Heart left ventricle (tissue), 16 donors: ENCODE data around the gene DAGLA. TPM values are rescaled to one million over a fixed set of nuclear protein-coding genes. Genes with fewer than 3 reads are reported as not detected.

Experiments used
- ATAC-seq, 4 donors: fragments of 200-7000 bp; cut with Tn5 transposase; one replicate each; pipeline ENCODE4 v1.9.1; 2020 to 2022; ENCODE audit warnings: moderate library complexity in 4 of 4, mild to moderate bottlenecking in 3 of 4, moderate number of reproducible peaks in 1 of 4
- DNase-seq, 5 donors: peaks; one replicate each; pipeline ENCODE4 v3.0.0-alpha.2; 2020
- H3K27ac ChIP-seq, 12 donors: fragments of 200-600 bp; sonication (generic) in 4 of 12; one replicate each; pipeline versions ENCODE4 v1.5.0 to v1.8.0; 2016 to 2022; ENCODE audit warnings: mild to moderate bottlenecking in 2 of 12
- H3K27me3 ChIP-seq, 9 donors: fragments of 200-600 bp; sonication (generic) in 2 of 9; one replicate each; pipeline versions ENCODE4 v1.5.1 to v1.8.0; 2016 to 2022; ENCODE audit warnings: mild to moderate bottlenecking in 3 of 9
- H3K36me3 ChIP-seq, 9 donors: fragments of 200-600 bp; sonication (generic) in 2 of 9; one replicate each; pipeline versions ENCODE4 v1.5.0 to v1.8.0; 2018 to 2022; ENCODE audit warnings: mild to moderate bottlenecking in 2 of 9
- H3K4me1 ChIP-seq, 12 donors: fragments of 200-600 bp; sonication (generic) in 4 of 12; one replicate each; pipeline versions ENCODE4 v1.5.0 to v1.8.0; 2016 to 2022; ENCODE audit warnings: mild to moderate bottlenecking in 3 of 12
- H3K4me3 ChIP-seq, 12 donors: fragments of 200-600 bp; sonication (generic) in 4 of 12; one replicate each; pipeline versions ENCODE4 v1.5.0 to v1.8.0; 2017 to 2022; ENCODE audit warnings: mild to moderate bottlenecking in 9 of 12, moderate library complexity in 4 of 12
- H3K9me3 ChIP-seq, 12 donors: fragments of 200-600 bp; sonication (generic) in 4 of 12; one replicate each; pipeline versions ENCODE4 v1.5.0 to v1.8.0; 2016 to 2022; ENCODE audit warnings: mild to moderate bottlenecking in 1 of 12
- CTCF ChIP-seq, 12 donors: fragments of 200-600 bp; sonication (generic) in 4 of 12; IDR thresholded peaks; one replicate each; pipeline versions ENCODE4 v1.5.0 to v1.8.0; 2018 to 2022; ENCODE audit warnings: antibody characterized with exemption in 12 of 12, mild to moderate bottlenecking in 5 of 12
- POLR2A ChIP-seq, 2 donors: fragments of 450-650 bp; IDR thresholded peaks; one replicate each; pipeline ENCODE4 v1.6.1; 2017; ENCODE audit warnings: antibody characterized with exemption in 2 of 2, mild to moderate bottlenecking in 2 of 2, moderate library complexity in 2 of 2
- WGBS, 4 donors: extraction: QIAGEN DNeasy Blood & Tissue Kit in 2 of 4; methylation state at CpG; one replicate each; pipeline versions ENCODE4 v1.1.5 to v1.1.7; 2013 to 2018; 5-methylcytosine and 5-hydroxymethylcytosine counted together
- intact Hi-C, 10 donors: fragments of 100-400 bp; cut with DNase I; formaldehyde crosslinking; loops; one replicate each; pipeline versions ENCODE4 v1.11.1 to v1.14.2; 2022
- polyA plus RNA-seq, 2 donors: library from polyadenylated mRNA; stranded (reverse); fragments of 200-250 nt; gene quantifications; one replicate each; pipeline ENCODE4 v1.2.3, GENCODE V29; 2013
- total RNA-seq, 9 donors: library from RNA; depleted of rRNA in 2 of 9; stranded (reverse); fragments of >200 nt in 2 of 9; fragmentation: NEBNext Ultra II Directional in 3 of 9; extraction: Animal tissue kit (Norgen Biotek cat#: 25700) in 3 of 9; gene quantifications; one replicate each; pipeline versions ENCODE4 v1.1.0 to v1.2.4, GENCODE V29; 2016 to 2023
- donor health status: ischemic (EF 13 %, LVEDD 7.1; RV severe dilation, severe dysfunction).
- donor health status: healthy with polysubstance abuse.
- donor health status: DM: no; HTN: yes; CAD: no.
- donor health status: DM: no; HTN: no; CAD: no.
- donor health status: ischemic (EF 25% LVEDD 6.9; RV normal size, moderate dysfunction).
- donor health status: ischemic (EF 25% LVEDD 5.7; RV mildly dilated, moderate dysfunction).
- donor health status: healthy.
- donor health status: DM: yes; HTN: yes; CAD: no.
- donor health status: ischemic (EF 35%, LVEDD 5.7; RV mildly dilated, moderate dysfunction).
- donor health status: nonischemic (EF 11% LVEDD 7.7; RV severe dilation, severe dysfunction).
- donor health status: DM: yes; HTN: yes; CAD: no.
- donor health status: PGD.
- donor health status: ischemic (EF 29% LVEDD 5.4; RV normal size, mild dysfunction).
- donor health status: nonischemic (EF 23%, LVEDD 6.1; RV moderate dilation, normal function).

Gene DAGLA
- total and polyA plus RNA-seq, 11 donors: 2.2 to 5.6 (median 3.3) TPM

DNA sequence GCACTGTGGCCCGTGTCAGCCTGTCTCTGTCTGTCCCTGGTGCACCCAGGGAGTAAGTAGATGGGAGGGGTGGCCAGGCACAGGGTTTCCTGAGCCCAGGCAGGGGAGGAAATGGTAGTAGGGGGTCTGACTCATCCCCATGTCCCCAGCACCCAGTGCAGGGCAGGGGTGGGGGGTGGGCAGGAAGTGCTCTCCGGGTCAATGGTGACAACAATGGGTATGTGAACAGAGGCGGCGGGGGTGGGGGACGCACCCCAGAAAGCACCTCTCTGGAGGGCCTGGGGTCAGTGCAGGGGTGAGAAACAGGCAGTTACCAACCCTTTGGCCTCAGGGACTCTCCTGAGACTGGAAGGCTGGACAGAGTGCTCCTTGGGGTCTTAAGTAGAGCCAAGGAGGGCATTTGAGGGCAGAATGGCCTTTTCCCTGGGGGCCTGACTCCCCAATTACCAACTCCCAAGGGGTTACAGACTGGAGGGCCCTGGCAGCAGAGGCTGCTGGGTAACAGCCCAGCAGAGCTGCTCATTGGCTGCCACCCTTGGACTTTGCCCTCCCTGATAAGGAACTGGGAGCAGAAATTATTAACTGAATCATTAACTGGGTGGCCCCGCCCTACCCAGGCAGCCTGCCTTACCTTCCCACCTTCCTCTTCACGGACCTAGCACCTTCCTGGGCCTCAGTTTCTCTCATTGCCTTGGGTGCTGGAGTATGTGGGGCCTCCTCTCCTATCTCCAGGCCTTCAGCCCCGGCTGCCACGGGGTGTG lies 76.4 kb downstream of the DAGLA start:
- H3K36me3 ChIP-seq: no peaks in the 10 kb centered on the region
- H3K9me3 ChIP-seq: no peaks in the 10 kb centered on the region
- ATAC-seq (no peak), DNase-seq (no peak)
- peaks cover 0 to 10% (median 2%) of the 10 kb centered on the region in 9 donors for H3K27me3 ChIP-seq
- H3K27ac ChIP-seq: no peak overlapping the region
- no peak for TF ChIP-seq POLR2A (IDR thresholded peaks at IDR 0.05)
- no peak for TF ChIP-seq CTCF (IDR thresholded peaks at IDR 0.05)
- no peak overlapping the region for H3K4me3 ChIP-seq
- intact Hi-C loops: no loop called here
- peaks cover 0 to 17% (median 2%) of the 10 kb centered on the region in 12 donors for H3K4me1 ChIP-seq
- 73 to 78% (median 76%) methylated on average over 7 to 9 of the region's 9 CpGs for WGBS, 4 donors

GRCh38 chr11:61757213-61757862 lies 77.1 kb downstream of the DAGLA start:
- H3K4me3 ChIP-seq: no peak overlapping the region
- 91 to 94% (median 93%) methylated on average over 15 of the region's 15 CpGs for WGBS, 4 donors
- ATAC-seq (no peak), DNase-seq (no peak)
- intact Hi-C loops: no loop called here
- no peak overlapping the region for H3K27ac ChIP-seq
- H3K9me3 ChIP-seq: no peaks in the 10 kb centered on the region
- TF ChIP-seq CTCF (IDR thresholded peaks at IDR 0.05) (no peak), POLR2A (IDR thresholded peaks at IDR 0.05) (no peak)
- no peaks in the 10 kb centered on the region for H3K36me3 ChIP-seq
- H3K4me1 ChIP-seq: peaks cover 0 to 12% (median 0%) of the 10 kb centered on the region in 12 donors
- H3K27me3 ChIP-seq: peaks cover 0 to 10% (median 0%) of the 10 kb centered on the region in 9 donors

GRCh38 chr11:61760946-61761345 lies 80.8 kb downstream of the DAGLA start:
- Histone ChIP-seq H3K36me3 (no peaks in the 10 kb centered on the region), H3K4me1 (peaks cover 0 to 10% (median 0%) of the 10 kb centered on the region in 12 donors), H3K27ac (no peak overlapping the region), H3K27me3 (peaks cover 0 to 7% (median 0%) of the 10 kb centered on the region in 9 donors), H3K9me3 (no peaks in the 10 kb centered on the region), H3K4me3 (no peak overlapping the region)
- TF ChIP-seq POLR2A (IDR thresholded peaks at IDR 0.05): no peak
- TF ChIP-seq CTCF (IDR thresholded peaks at IDR 0.05): no peak
- ATAC-seq (no peak), DNase-seq (no peak)
- 64 to 79% (median 78%) methylated on average over 3 to 13 of the region's 13 CpGs for WGBS, 4 donors
- intact Hi-C loops: no loop called here

GRCh38 chr11:61761440-61762222 lies 81.4 kb downstream of the DAGLA start:
- WGBS, 4 donors: 74 to 87% (median 83%) methylated on average over 11 of the region's 11 CpGs

More at GRCh38 chr11:61761440-61762222, 81.4 kb downstream of the DAGLA start:
- intact Hi-C loops: no loop called here
- ATAC-seq (no peak), DNase-seq (no peak)
- no peak overlapping the region for H3K27ac ChIP-seq
- no peaks in the 10 kb centered on the region for H3K9me3 ChIP-seq
- H3K36me3 ChIP-seq: no peaks in the 10 kb centered on the region
- H3K4me3 ChIP-seq: no peak overlapping the region
- peaks cover 0 to 7% (median 0%) of the 10 kb centered on the region in 9 donors for H3K27me3 ChIP-seq
- no peak for TF ChIP-seq POLR2A (IDR thresholded peaks at IDR 0.05)
- no peak for TF ChIP-seq CTCF (IDR thresholded peaks at IDR 0.05)
- peaks cover 0 to 7% (median 0%) of the 10 kb centered on the region in 12 donors for H3K4me1 ChIP-seq
